GM23338 (cell line): ENCODE results near the gene FGG. TPM values are rescaled to one million over a fixed set of nuclear protein-coding genes. Genes with fewer than 3 reads are reported as not detected.

Experiments
- ATAC-seq: fragments of 200-7000 bp; cut with Tn5 transposase; 3 replicates; pipeline ENCODE4 v1.9.1; 2020
- DNase-seq: peaks from one replicate; pipeline ENCODE4 v3.0.0-alpha.2; 2015; ENCODE audit warnings: low spot score
- H2AFZ ChIP-seq: fragments of 200-600 bp; sonication (generic); 2 replicates; pipeline ENCODE4 v1.8.0; 2016; ENCODE audit warnings: antibody characterized with exemption, mild to moderate bottlenecking, moderate library complexity
- H3F3A ChIP-seq: fragments of 200-600 bp; sonication (generic); replicated peaks from 2 replicates; pipeline ENCODE4 v1.8.0; 2017; ENCODE audit warnings: antibody characterized with exemption, mixed run types, low read depth
- H3K27ac ChIP-seq: fragments of 200-600 bp; sonication (generic); 2 replicates; pipeline ENCODE4 v1.6.1; 2016; ENCODE audit warnings: low read depth
- H3K27me3 ChIP-seq: fragments of 200-600 bp; sonication (generic); 2 replicates; pipeline ENCODE4 v1.8.0; 2016; ENCODE audit warnings: mild to moderate bottlenecking, mixed run types, moderate library complexity; ENCODE audit not compliant: insufficient read depth
- H3K36me3 ChIP-seq: fragments of 200-600 bp; sonication (generic); 2 replicates; pipeline ENCODE4 v1.8.0; 2016; ENCODE audit warnings: mild to moderate bottlenecking; ENCODE audit not compliant: insufficient read depth
- H3K4me1 ChIP-seq: fragments of 200-600 bp; sonication (generic); 2 replicates; pipeline ENCODE4 v1.8.0; 2016; ENCODE audit warnings: mild to moderate bottlenecking, moderate library complexity; ENCODE audit not compliant: insufficient read depth
- H3K4me2 ChIP-seq: fragments of 200-600 bp; sonication (generic); 2 replicates; pipeline ENCODE4 v1.7.1; 2017; ENCODE audit warnings: mixed run types
- H3K4me3 ChIP-seq: fragments of 200-600 bp; sonication (generic); 2 replicates; pipeline ENCODE4 v1.6.1; 2016; ENCODE audit warnings: mixed run types
- H3K79me2 ChIP-seq: fragments of 200-600 bp; sonication (generic); replicated peaks from 2 replicates; pipeline ENCODE4 v1.8.0; 2017; ENCODE audit warnings: mild to moderate bottlenecking; ENCODE audit not compliant: insufficient read depth
- H3K9me2 ChIP-seq: fragments of 200-600 bp; sonication (generic); 2 replicates; pipeline ENCODE4 v1.8.0; 2017; ENCODE audit not compliant: insufficient read depth
- H4K20me1 ChIP-seq: fragments of 200-600 bp; sonication (generic); replicated peaks from 2 replicates; pipeline ENCODE4 v1.8.0; 2017; ENCODE audit warnings: mild to moderate bottlenecking; ENCODE audit not compliant: insufficient read depth
- H3K27ac Mint-ChIP-seq: 2 replicates; pipeline ENCODE4 v1.8.0; 2020; ENCODE audit warnings: inconsistent platforms, mild to moderate bottlenecking, moderate library complexity, mixed read lengths
- H3K27me3 Mint-ChIP-seq: 3 replicates; pipeline ENCODE4 v1.8.0; 2022; ENCODE audit warnings: low read depth, mild to moderate bottlenecking, moderate library complexity, mixed read lengths, inconsistent platforms; ENCODE audit not compliant: insufficient read depth, poor library complexity
- H3K36me3 Mint-ChIP-seq: 3 replicates; pipeline ENCODE4 v1.8.0; 2021; ENCODE audit warnings: low read depth, mild to moderate bottlenecking, inconsistent platforms, moderate library complexity, mixed read lengths
- H3K4me1 Mint-ChIP-seq: 3 replicates; pipeline ENCODE4 v1.8.0; 2020; ENCODE audit warnings: mild to moderate bottlenecking, inconsistent platforms, mixed read lengths
- H3K4me3 Mint-ChIP-seq: 3 replicates; pipeline ENCODE4 v1.8.0; 2021; ENCODE audit warnings: moderate library complexity, mild to moderate bottlenecking, inconsistent platforms, mixed read lengths
- H3K9me3 Mint-ChIP-seq: 3 replicates; pipeline ENCODE4 v1.8.0; 2020; ENCODE audit warnings: moderate library complexity, mild to moderate bottlenecking, inconsistent platforms, mixed read lengths
- CREB1 ChIP-seq: fragments of 250-450 bp; sonication (Bioruptor Pico); IDR thresholded peaks from 2 replicates; pipeline ENCODE4 v1.5.0; 2020; ENCODE audit warnings: low read depth, mild to moderate bottlenecking, moderate library complexity
- EZH2 ChIP-seq: fragments of 200-600 bp; sonication (generic); IDR thresholded peaks from one replicate; pipeline ENCODE4 v1.8.0; 2017; ENCODE audit warnings: antibody characterized with exemption, mild to moderate bottlenecking, low read depth; ENCODE audit not compliant: unreplicated experiment
- EZH2phosphoT487 ChIP-seq: fragments of 200-600 bp; sonication (generic); IDR thresholded peaks from one replicate; pipeline ENCODE4 v1.8.1; 2018; ENCODE audit warnings: antibody characterized with exemption; ENCODE audit not compliant: unreplicated experiment
- JUNB ChIP-seq: IDR thresholded peaks from one replicate; pipeline ENCODE4 v1.6.1; 2016; ENCODE audit warnings: antibody characterized with exemption; ENCODE audit not compliant: unreplicated experiment
- NANOG ChIP-seq: IDR thresholded peaks from 2 replicates; pipeline ENCODE4 v1.6.1; 2016; ENCODE audit warnings: antibody characterized with exemption, borderline replicate concordance
- POLR2AphosphoS5 ChIP-seq: IDR thresholded peaks from 2 replicates; pipeline ENCODE4 v1.6.1; 2016; ENCODE audit warnings: antibody characterized with exemption, low read depth
- REST ChIP-seq: IDR thresholded peaks from one replicate; pipeline ENCODE4 v1.6.1; 2018; ENCODE audit warnings: antibody characterized with exemption; ENCODE audit not compliant: unreplicated experiment
- STAT1 ChIP-seq: IDR thresholded peaks from one replicate; pipeline ENCODE4 v1.6.1; 2016; ENCODE audit warnings: antibody characterized with exemption; ENCODE audit not compliant: unreplicated experiment
- ZNF114 ChIP-seq: fragments of 250-450 bp; sonication (Bioruptor Pico); IDR thresholded peaks from 2 replicates; pipeline ENCODE4 v1.5.0; 2020; ENCODE audit warnings: mild to moderate bottlenecking, moderate library complexity
- ZNF331 ChIP-seq: fragments of 250-450 bp; sonication (Bioruptor Pico); IDR thresholded peaks from 2 replicates; pipeline ENCODE4 v1.5.0; 2020; ENCODE audit warnings: low read depth, mild to moderate bottlenecking, moderate library complexity
- ZNF462 ChIP-seq: fragments of 250-450 bp; sonication (Bioruptor Pico); IDR thresholded peaks from 2 replicates; pipeline ENCODE4 v1.5.0; 2020; ENCODE audit warnings: mild to moderate bottlenecking, moderate library complexity
- polyA plus RNA-seq: library from polyadenylated mRNA; unstranded; fragments of >200 nt; fragmentation: Nextera tagmentation; extraction: Ambion mirVana; gene quantifications from 2 replicates; pipeline ENCODE4 v1.2.1, GENCODE V29; 2016
- total RNA-seq: library from RNA; depleted of rRNA; stranded (reverse); fragments of >200 nt; shearing (Covaris generic); gene quantifications from 2 replicates; pipeline ENCODE4 v1.2.3, GENCODE V29; 2014
- TF ChIP-seq, protein P1 (sequence below), 2 experiments: fragments of 200-600 bp in 1 of 2; sonication (generic) in 1 of 2; conservative IDR thresholded peaks; 2 replicates each; pipeline versions ENCODE4 v1.5.1 to v1.6.1; 2016 to 2017; ENCODE audit warnings: antibody characterized with exemption in 2 of 2, low read depth in 2 of 2, mild to moderate bottlenecking in 2 of 2, moderate library complexity in 1 of 2
- TF ChIP-seq, protein P2 (sequence below): IDR thresholded peaks from 2 replicates; pipeline ENCODE4 v1.6.1; 2016; ENCODE audit warnings: antibody characterized with exemption

The FGG gene
- total and polyA plus RNA-seq, 2 experiments from 2014 or later, result not detected

DNA sequence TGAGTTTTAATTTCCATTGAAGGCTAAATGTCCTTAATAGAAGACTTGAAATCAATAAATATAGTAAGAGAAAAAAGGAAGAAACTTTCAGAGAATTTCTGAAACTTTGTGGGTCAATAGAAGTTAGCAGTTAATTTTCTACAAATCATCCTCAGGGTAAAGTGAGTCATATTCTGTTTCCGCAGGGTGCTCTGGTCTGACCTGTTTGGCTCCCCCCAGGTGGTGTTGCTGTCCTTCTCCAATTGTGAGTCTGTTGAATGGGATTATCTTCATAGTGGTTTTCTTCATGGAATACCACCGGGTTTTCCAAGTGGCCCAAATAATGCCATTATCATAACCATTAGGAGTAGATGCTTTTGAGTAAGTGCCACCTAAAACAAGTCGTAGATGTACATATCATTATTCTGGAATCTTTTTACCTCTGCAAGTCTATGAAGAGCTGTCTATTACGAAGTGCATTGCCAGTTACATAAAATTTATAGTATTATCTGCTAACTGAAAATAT, 7.7 kb downstream of the FGG start:
- Histone ChIP-seq H3K27ac (no peak overlapping the region), H3K9me2 (no peaks in the 10 kb centered on the region), H3K79me2 (no peaks in the 10 kb centered on the region), H3K4me2 (no peak overlapping the region), H3K4me1 (0 out of 2 replicates have a peak, but pooled peaks cover 3% of the 10 kb centered on the region), H3F3A (no peaks in the 10 kb centered on the region), H4K20me1 (no peaks in the 10 kb centered on the region), H3K27me3 (no peaks in the 10 kb centered on the region), H2AFZ (no peak overlapping the region), H3K4me3 (no peak overlapping the region), H3K36me3 (no peaks in the 10 kb centered on the region)
- Mint-ChIP-seq H3K9me3 (no peaks in the 10 kb centered on the region), H3K4me3 (no peak overlapping the region), H3K4me1 (peaks cover 7% of the 10 kb centered on the region), H3K27ac (no peak overlapping the region), H3K36me3 (no peaks in the 10 kb centered on the region), H3K27me3 (peaks cover 2% of the 10 kb centered on the region)
- ATAC-seq (no peak), DNase-seq (no peak)
- TF ChIP-seq, protein P1, sequence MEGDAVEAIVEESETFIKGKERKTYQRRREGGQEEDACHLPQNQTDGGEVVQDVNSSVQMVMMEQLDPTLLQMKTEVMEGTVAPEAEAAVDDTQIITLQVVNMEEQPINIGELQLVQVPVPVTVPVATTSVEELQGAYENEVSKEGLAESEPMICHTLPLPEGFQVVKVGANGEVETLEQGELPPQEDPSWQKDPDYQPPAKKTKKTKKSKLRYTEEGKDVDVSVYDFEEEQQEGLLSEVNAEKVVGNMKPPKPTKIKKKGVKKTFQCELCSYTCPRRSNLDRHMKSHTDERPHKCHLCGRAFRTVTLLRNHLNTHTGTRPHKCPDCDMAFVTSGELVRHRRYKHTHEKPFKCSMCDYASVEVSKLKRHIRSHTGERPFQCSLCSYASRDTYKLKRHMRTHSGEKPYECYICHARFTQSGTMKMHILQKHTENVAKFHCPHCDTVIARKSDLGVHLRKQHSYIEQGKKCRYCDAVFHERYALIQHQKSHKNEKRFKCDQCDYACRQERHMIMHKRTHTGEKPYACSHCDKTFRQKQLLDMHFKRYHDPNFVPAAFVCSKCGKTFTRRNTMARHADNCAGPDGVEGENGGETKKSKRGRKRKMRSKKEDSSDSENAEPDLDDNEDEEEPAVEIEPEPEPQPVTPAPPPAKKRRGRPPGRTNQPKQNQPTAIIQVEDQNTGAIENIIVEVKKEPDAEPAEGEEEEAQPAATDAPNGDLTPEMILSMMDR (conservative IDR thresholded peaks at IDR 0.05; ENCODE audit: low read depth in 2 of 2), result no peak
- TF ChIP-seq, protein P2, sequence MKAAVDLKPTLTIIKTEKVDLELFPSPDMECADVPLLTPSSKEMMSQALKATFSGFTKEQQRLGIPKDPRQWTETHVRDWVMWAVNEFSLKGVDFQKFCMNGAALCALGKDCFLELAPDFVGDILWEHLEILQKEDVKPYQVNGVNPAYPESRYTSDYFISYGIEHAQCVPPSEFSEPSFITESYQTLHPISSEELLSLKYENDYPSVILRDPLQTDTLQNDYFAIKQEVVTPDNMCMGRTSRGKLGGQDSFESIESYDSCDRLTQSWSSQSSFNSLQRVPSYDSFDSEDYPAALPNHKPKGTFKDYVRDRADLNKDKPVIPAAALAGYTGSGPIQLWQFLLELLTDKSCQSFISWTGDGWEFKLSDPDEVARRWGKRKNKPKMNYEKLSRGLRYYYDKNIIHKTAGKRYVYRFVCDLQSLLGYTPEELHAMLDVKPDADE, result no peak
- TF ChIP-seq POLR2AphosphoS5, result no peak
- no peak for TF ChIP-seq ZNF114
- no peak for TF ChIP-seq CREB1
- no peak for TF ChIP-seq EZH2
- no peak for TF ChIP-seq JUNB
- no peak for TF ChIP-seq STAT1
- no peak for TF ChIP-seq EZH2phosphoT487
- no peak for TF ChIP-seq ZNF462 (CRISPR knock-in tag)
- no peak for TF ChIP-seq REST
- no peak for TF ChIP-seq ZNF331
- no peak for TF ChIP-seq NANOG
